ENCODE measurements around the gene BRAF.
"Not testable (repeated sequence)": the region's sequence is repeated elsewhere in the genome, so short reads cannot be mapped to it uniquely, and the experiment has no call there.

BRAF gene

DNA sequence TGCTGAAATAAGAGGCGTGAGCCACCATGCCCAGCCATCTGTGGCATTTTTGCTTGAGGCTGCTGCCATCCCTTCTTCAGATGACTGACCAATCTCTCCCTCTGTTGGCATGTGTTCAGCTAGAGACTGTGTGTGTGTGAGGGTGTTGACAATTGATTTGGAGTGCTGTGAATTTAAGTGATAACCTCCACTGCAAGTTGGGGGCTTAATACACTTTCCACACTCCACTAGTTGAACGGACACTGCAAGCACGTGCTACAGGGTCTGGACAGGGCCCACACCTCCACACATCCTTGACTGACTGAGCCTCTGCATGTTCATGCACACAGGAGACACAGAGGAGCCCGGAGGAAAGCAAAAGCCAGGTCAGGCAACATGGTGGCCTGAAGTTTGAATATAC is 51.3 kb downstream of the BRAF start:
- DNase-seq, result no peak

- DNase-seq, result no peak
Measured at GRCh38 chr7:140870003-140870402, 54.7 kb downstream of the BRAF start.

DNA sequence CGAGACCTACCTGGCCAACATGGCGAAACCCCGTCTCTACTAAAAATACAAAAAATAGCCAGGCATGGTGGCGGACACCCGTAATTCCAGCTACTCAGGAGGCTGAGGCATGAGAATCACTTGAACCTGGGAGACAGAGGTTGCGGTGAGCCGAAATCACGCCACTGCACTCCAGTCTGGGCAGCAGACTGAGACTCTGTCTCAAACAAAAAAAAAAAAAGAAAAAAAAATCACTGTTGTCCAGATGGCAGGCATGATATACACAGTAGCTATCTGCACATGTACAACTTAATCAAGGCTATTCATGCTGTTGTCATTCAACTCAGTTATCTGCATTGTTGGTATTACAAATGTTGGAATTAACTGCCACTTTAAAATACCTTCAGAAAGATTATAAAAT is 55.3 kb downstream of the BRAF start:
- no peak for DNase-seq

DNA sequence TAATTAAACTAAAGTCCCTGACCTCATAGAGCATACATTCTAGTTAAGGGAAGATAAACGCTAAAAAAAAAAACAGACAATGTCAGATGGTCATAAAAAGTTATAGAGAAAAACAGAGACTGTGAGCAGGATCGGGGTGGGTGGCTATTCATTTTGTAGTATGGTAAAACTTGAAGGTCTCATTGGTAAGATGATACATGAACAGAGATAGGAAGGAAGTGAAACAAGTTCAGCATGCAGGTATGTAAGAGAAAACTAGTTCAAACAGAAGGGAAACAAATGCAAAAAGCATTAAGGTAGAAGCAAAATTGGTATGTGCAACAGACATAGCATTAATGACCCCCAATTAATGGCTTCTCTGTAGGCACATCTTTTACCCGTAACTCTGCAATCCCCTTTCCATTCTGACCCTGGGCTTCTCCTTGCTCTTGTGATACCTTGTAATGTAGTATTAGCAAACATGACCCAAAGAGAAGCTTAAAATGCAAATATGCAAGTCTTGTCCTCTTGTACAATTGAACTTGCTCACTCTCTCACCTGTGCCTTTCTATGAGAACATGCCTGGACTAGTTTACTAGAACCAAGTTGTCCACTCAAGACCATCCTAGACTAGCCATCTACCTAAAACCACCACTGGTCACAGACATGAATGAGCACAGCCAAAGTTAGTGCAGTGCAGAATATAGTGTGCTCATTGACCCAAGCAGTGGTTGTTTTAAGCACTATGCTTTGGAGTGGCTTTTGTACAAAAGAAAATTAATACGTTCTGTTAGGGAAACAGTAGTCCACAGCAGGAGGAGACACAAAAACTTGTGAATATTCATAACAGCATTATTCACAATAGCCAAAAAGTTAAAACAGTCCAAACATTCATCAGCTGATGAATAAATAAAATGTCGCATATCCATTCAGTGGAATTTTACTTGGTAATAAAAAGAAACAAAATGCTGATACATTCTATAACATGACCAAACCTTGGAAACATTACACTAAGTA is 57.0 kb downstream of the BRAF start:
- no peak for DNase-seq

DNA sequence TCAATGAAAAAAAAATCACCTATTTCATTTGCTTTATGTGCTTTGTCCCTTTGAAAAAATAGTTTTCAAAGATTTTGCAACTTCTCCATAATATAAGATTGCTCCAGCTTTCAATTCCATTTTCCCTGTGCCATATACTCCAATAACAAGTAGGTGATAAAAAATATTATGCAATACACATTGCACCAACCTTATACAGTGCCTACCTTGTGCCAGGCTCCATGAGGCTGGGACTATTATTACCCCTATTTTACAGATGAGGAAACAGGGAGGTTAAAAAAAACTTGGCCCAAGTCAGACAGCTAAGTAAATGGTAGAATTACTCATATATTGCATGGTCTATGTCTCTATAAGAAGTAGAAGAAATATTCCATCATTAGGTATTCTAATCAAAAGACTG is 57.8 kb downstream of the BRAF start:
- DNase-seq, result no peak

GRCh38 chr7:140864732-140865131 is 60.0 kb downstream of the BRAF start:
- no peak for DNase-seq

DNA sequence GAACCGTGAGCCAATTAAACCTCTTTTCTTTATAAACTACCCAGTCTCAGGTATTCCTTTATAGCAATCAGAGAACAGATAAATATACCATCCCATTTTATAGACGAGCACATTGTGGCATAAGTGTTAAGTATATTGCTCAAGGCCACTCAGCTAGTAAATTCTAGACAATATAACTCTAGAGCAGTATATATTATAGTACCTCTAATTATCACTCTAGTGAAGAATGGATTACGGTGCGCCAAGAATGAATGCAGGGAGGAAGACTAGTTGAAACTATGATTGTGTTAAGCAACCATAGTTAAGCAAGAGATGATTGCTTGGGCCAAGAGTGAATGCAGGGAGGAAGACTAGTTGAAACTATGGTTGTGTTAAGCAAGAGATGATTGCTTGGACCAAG is 60.9 kb downstream of the BRAF start:
- DNase-seq, result no peak

DNA sequence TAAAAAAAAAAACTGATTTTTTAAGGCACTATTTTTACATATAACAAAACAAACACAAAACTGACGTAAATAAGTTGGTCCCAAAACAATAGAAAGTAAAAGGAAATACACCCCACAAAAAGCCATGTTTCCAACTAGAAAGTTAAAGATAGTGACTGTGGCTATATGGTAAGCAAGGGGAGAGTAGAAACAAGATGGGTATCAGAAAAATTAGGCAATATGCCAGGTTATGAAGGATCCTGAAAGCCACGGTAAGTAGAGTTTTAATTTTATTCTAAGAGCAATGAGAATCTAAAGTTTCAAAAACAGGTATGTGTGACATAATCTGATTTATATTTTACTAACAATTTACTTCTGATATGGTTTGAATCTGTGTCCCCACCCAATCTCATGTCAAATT is 61.5 kb downstream of the BRAF start:
- no peak for DNase-seq

GRCh38 chr7:140857048-140857447 is 67.7 kb downstream of the BRAF start:
- no peak for DNase-seq

GRCh38 chr7:140841166-140841715 is 83.5 kb downstream of the BRAF start:
- DNase-seq, result no peak

DNA sequence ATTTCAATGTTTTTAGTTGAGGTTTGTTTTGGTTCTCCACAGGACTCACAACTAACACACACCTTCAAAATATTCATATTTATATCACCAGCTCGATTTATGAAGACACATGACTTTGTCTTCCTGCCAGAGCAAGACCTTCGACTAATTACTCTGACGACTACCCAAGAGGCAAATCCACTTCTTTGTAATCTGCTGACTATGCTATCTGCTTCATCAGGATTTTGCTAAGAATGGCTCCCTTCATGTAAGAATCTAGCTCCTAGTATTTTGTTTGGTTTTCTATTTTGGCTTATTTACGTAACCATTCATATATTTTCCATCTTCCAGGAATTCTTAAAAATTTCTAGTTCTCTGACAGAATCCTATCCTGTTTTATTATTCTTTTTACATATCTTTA is 93.0 kb downstream of the BRAF start:
- no peak for DNase-seq

GRCh38 chr7:140829720-140830119 is 95.0 kb downstream of the BRAF start:
- DNase-seq, result no peak

- DNase-seq, result no peak
Measured at GRCh38 chr7:140828741-140829140, 96.0 kb downstream of the BRAF start.

GRCh38 chr7:140817383-140817782 is 107.3 kb downstream of the BRAF start:
- DNase-seq, result not testable (repeated sequence)

- peak; percentile 55 to 63 for DNase-seq
Measured at GRCh38 chr7:140810830-140811556, 113.7 kb downstream of the BRAF start.

DNA sequence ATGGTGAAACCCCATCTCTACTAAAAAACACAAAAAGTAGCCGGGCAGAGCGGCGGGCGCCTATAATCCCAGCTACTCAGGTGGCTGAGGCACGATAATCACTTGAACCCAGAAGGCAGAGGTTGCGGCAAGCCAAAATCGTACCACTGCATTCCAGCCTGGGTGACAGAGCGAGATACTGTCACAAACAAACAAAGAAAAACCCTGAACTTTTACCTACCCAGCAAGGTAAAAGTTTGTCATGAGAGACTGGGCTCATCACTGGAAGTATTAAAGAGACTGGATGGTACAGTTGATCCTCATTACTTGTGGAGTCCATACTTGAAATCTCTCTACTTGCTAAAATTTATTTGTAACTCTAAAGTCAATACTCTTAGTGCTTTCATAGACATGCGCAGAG is 114.3 kb downstream of the BRAF start:
- no peak for DNase-seq

GRCh38 chr7:140778975-140779374 is 145.8 kb downstream of the BRAF start:
- no peak for DNase-seq

DNA sequence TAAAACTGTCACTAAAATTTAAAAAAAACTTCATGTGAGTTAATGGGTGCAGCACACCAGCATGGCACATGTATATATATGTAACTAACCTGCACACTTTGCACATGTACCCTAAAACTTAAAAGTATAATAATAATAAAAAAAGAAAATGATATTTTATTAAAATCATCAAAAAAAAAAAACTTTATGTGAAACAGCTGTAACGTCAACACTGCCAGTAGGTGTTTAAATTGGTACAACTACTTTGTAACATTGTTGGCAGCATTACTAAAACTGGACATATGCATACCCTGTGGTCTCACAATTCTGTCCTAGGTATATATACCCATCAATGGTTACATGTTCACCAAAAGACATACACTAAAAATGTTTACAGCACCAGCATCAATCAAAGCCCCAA is 146.2 kb downstream of the BRAF start:
- DNase-seq, result no peak

DNA sequence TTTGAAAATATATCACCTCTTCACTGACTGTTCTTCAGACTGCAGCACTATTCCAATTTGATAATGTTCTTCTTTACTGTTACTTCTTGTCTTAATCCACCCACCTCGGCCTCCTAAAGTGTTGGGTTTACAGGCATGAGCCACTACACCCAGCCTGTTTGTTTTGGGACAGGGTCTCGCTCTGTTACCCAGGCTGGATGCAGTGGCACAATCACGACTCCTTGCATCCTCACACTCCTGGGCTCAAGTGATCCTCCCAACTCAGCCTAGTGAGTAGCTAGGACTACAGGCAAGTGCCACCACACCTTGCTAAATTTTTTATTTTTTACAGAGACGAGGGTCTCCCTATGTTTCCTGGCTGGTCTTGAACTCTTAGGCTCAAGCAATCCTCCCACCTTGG is 150.4 kb downstream of the BRAF start:
- no peak for DNase-seq

- no peak for DNase-seq
Measured at GRCh38 chr7:140773104-140773503, 151.6 kb downstream of the BRAF start.

GRCh38 chr7:140771826-140772225 is 152.9 kb downstream of the BRAF start:
- DNase-seq, result no peak

DNA sequence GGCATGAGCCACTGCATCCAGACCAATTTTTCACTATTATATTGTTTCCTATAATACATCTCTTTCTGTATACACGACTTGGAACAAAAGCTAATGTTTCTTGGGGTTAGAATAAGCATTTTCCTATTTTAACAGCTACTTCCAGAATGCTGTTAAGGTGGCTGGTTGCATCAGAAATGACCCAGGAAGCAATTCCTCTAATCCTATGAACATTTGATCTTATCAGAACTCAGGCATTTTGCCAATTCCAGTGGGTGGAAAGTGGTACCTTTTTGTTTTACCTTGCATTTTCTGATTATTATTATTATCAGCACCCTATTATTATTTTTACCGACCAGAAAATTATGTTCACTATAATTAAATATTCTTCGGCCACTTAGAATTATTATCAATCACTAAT is 154.9 kb downstream of the BRAF start:
- DNase-seq, result no peak

DNA sequence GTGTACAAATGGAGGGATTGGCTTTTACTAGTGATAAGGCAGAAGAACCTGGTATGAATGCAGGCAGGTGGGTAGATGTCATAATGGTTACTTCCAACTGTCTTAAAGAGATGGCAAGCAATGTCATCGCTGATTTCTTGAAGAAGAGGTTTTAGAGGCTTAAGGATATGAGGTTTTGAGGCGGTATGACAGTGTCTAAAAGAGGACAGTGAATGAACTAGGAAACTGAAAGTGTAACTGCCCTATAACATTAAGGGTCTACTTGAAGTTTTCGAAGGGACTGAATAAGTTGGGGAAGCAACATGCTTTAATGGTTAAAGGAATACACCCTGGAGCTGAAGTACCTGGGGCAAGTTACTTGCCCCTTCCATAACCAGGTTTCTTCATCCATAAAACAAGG is 157.3 kb downstream of the BRAF start:
- DNase-seq, result no peak

DNA sequence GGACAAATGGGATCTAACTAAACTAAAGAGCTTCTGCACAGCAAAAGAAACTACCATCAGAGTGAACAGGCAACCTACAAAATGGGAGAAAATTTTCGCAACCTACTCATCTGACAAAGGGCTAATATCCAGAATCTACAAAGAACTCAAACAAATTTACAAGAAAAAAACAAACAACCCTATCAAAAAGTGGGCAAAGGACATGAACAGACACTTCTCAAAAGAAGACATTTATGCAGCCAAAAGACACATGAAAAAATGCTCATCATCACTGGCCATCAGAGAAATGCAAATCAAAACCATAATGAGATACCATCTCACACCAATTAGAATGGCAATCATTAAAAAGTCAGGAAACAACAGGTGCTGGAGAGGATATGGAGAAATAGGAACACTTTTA is 159.3 kb downstream of the BRAF start:
- not testable (repeated sequence) for DNase-seq
